ENCODE data around the gene PHACTR3.
"Not testable (repeated sequence)": the region's sequence is repeated elsewhere in the genome, so short reads cannot be mapped to it uniquely, and the experiment has no call there.

Gene PHACTR3

GRCh38 chr20:59591061-59591460, 13.3 kb upstream of the PHACTR3 start:
- DNase-seq = no peak

GRCh38 chr20:59596690-59597089, 7.7 kb upstream of the PHACTR3 start:
- DNase-seq = no peak

GRCh38 chr20:59597240-59597639, 7.1 kb upstream of the PHACTR3 start:
- no peak for DNase-seq

GRCh38 chr20:59598625-59599310, 5.6 kb upstream of the PHACTR3 start:
- no peak for DNase-seq

GRCh38 chr20:59599941-59600340, 4.4 kb upstream of the PHACTR3 start:
- no peak for DNase-seq

- DNase-seq = no peak
Observed at GRCh38 chr20:59600472-59600871, 3.9 kb upstream of the PHACTR3 start.

- no peak for DNase-seq
Observed at GRCh38 chr20:59602546-59603080, 1.7 kb upstream of the PHACTR3 start.

GRCh38 chr20:59603176-59603575, 1.2 kb upstream of the PHACTR3 start:
- no peak for DNase-seq

GRCh38 chr20:59604741-59605600, 631 bp downstream of the PHACTR3 start:
- no peak for DNase-seq

GRCh38 chr20:59605601-59606364, 1.4 kb downstream of the PHACTR3 start:
- DNase-seq = no peak

- DNase-seq = no peak
Observed at GRCh38 chr20:59606566-59606965, 2.2 kb downstream of the PHACTR3 start.

- DNase-seq = no peak
Observed at GRCh38 chr20:59608396-59608795, 4.1 kb downstream of the PHACTR3 start.

- no peak for DNase-seq
Observed at GRCh38 chr20:59608871-59609270, 4.5 kb downstream of the PHACTR3 start.

- no peak for DNase-seq
Observed at GRCh38 chr20:59611286-59611685, 6.9 kb downstream of the PHACTR3 start.

GRCh38 chr20:59613861-59614260, 9.5 kb downstream of the PHACTR3 start:
- no peak for DNase-seq

- DNase-seq = no peak
Observed at GRCh38 chr20:59614714-59615113, 10.4 kb downstream of the PHACTR3 start.

- DNase-seq = no peak
Observed at GRCh38 chr20:59616306-59616705, 12.0 kb downstream of the PHACTR3 start.

GRCh38 chr20:59617221-59617620, 12.9 kb downstream of the PHACTR3 start:
- DNase-seq = no peak

- DNase-seq = no peak
Observed at GRCh38 chr20:59618131-59618530, 13.8 kb downstream of the PHACTR3 start.

- DNase-seq = not testable (repeated sequence)
Observed at GRCh38 chr20:59618585-59618984, 14.2 kb downstream of the PHACTR3 start.

GRCh38 chr20:59620860-59621505, 16.6 kb downstream of the PHACTR3 start:
- DNase-seq = no peak

GRCh38 chr20:59622496-59622895, 18.2 kb downstream of the PHACTR3 start:
- no peak for DNase-seq

GRCh38 chr20:59623133-59623532, 18.8 kb downstream of the PHACTR3 start:
- DNase-seq = no peak
